ENCODE results near the gene ASB10. TPM values are rescaled to one million over a fixed set of nuclear protein-coding genes. Genes with fewer than 3 reads are reported as not detected.

The ASB10 gene
- polyA plus RNA-seq, 3 donors = 0.04 TPM; not detected in 2

GRCh38 chr7:151211155-151211772 lies 24.2 kb upstream of the ASB10 start:
- DNase-seq = no peak

GRCh38 chr7:151210087-151210854 lies 23.2 kb upstream of the ASB10 start, which contains the start of gene H2BK1:
H2BK1 (minus strand) TSS chr7:151210488; CDS start chr7:151210318, 170 bp downstream.
- no peak for DNase-seq

- DNase-seq = no peak
These were observed 22.5 kb upstream of the ASB10 start for GRCh38 chr7:151209588-151209987.

- DNase-seq = no peak
These were observed 21.3 kb upstream of the ASB10 start for GRCh38 chr7:151208253-151208862.

GRCh38 chr7:151207804-151208203 lies 20.8 kb upstream of the ASB10 start:
- DNase-seq = no peak

GRCh38 chr7:151207315-151207714 lies 20.3 kb upstream of the ASB10 start:
- DNase-seq = no peak

- DNase-seq = no peak
These were observed 19.9 kb upstream of the ASB10 start for GRCh38 chr7:151206914-151207313.

- no peak for DNase-seq
These were observed 18.7 kb upstream of the ASB10 start for GRCh38 chr7:151205730-151206129.

- DNase-seq = no peak
These were observed 17.5 kb upstream of the ASB10 start for GRCh38 chr7:151204383-151205032.

GRCh38 chr7:151202836-151203235 lies 15.8 kb upstream of the ASB10 start:
- no peak for DNase-seq

- no peak for DNase-seq
These were observed 14.7 kb upstream of the ASB10 start for GRCh38 chr7:151201751-151202150.

GRCh38 chr7:151201344-151201743 lies 14.3 kb upstream of the ASB10 start:
- DNase-seq = no peak

- DNase-seq = peak; percentile 44
These were observed 12.1 kb upstream of the ASB10 start for GRCh38 chr7:151198945-151199848.

GRCh38 chr7:151197932-151198331 lies 10.9 kb upstream of the ASB10 start:
- DNase-seq = no peak

- DNase-seq = no peak
These were observed 8.8 kb upstream of the ASB10 start for GRCh38 chr7:151195616-151196450.

GRCh38 chr7:151194188-151194587 lies 7.1 kb upstream of the ASB10 start:
- DNase-seq = no peak

- no peak for DNase-seq
These were observed 6.3 kb upstream of the ASB10 start for GRCh38 chr7:151193203-151193978.

- no peak for DNase-seq
These were observed 5.0 kb upstream of the ASB10 start for GRCh38 chr7:151192002-151192539.

- DNase-seq = no peak
These were observed 4.5 kb upstream of the ASB10 start for GRCh38 chr7:151191544-151191943.
